ENCODE data around the gene RAB5B.

GRCh38 chr12:55991110-55991509, 17.2 kb downstream of the RAB5B start:
- no peak for TF ChIP-seq CTCF (IDR thresholded peaks at IDR 0.05)
- TF ChIP-seq FOXK1 (CRISPR knock-in tag; IDR thresholded peaks at IDR 0.05), result no peak
- no peak for TF ChIP-seq E2F1 (CRISPR knock-in tag; IDR thresholded peaks at IDR 0.05)
- TF ChIP-seq GRHL2 (CRISPR knock-in tag; IDR thresholded peaks at IDR 0.05; ENCODE audit: insufficient replicate concordance, severe bottlenecking), result no peak
- TF ChIP-seq CREM (CRISPR knock-in tag; IDR thresholded peaks at IDR 0.05), result no peak
- no peak for TF ChIP-seq SMAD3 (CRISPR knock-in tag; IDR thresholded peaks at IDR 0.05; ENCODE audit: borderline replicate concordance)
- no peak for TF ChIP-seq GABPB1 (CRISPR knock-in tag; IDR thresholded peaks at IDR 0.05)
- no peak for TF ChIP-seq FOXJ3 (CRISPR knock-in tag; IDR thresholded peaks at IDR 0.05; ENCODE audit: borderline replicate concordance)
- TF ChIP-seq ATF6 (CRISPR knock-in tag; IDR thresholded peaks at IDR 0.05), result no peak
- no peak for TF ChIP-seq NR3C1 (CRISPR knock-in tag; conservative IDR thresholded peaks at IDR 0.05; ENCODE audit: low read depth)
- no peak for TF ChIP-seq JUN (CRISPR knock-in tag; IDR thresholded peaks at IDR 0.05)
- no peak for TF ChIP-seq NFYB (CRISPR knock-in tag; conservative IDR thresholded peaks at IDR 0.05; ENCODE audit: low read depth)
- TF ChIP-seq NR1H2 (CRISPR knock-in tag; IDR thresholded peaks at IDR 0.05), result no peak

Measured in WTC11 (cell line).